Mucosa of stomach (tissue), 1 donor: ENCODE measurements around the gene TENT5C.

Experiments
- H3K27me3 ChIP-seq: one replicate; pipeline ENCODE4 v1.7.0; 2013; ENCODE audit warnings: mild to moderate bottlenecking, low read length; ENCODE audit not compliant: control insufficient read depth, insufficient read depth
- H3K36me3 ChIP-seq: one replicate; pipeline ENCODE4 v1.7.0; 2013; ENCODE audit warnings: low read length; ENCODE audit not compliant: control insufficient read depth, insufficient read depth
- H3K4me1 ChIP-seq: one replicate; pipeline ENCODE4 v1.7.0; 2013; ENCODE audit warnings: mild to moderate bottlenecking, low read length; ENCODE audit not compliant: control insufficient read depth, insufficient read depth
- H3K4me3 ChIP-seq: one replicate; pipeline ENCODE4 v1.7.0; 2013; ENCODE audit warnings: low read length
- H3K9ac ChIP-seq: one replicate; pipeline ENCODE4 v1.7.0; 2013; ENCODE audit warnings: mild to moderate bottlenecking, low read length, moderate library complexity
- H3K9me3 ChIP-seq: one replicate; pipeline ENCODE4 v1.7.0; 2013; ENCODE audit warnings: mild to moderate bottlenecking, low read length, moderate library complexity; ENCODE audit not compliant: control insufficient read depth
- donor health status: Pancreatic carcinoma.

TENT5C gene

DNA sequence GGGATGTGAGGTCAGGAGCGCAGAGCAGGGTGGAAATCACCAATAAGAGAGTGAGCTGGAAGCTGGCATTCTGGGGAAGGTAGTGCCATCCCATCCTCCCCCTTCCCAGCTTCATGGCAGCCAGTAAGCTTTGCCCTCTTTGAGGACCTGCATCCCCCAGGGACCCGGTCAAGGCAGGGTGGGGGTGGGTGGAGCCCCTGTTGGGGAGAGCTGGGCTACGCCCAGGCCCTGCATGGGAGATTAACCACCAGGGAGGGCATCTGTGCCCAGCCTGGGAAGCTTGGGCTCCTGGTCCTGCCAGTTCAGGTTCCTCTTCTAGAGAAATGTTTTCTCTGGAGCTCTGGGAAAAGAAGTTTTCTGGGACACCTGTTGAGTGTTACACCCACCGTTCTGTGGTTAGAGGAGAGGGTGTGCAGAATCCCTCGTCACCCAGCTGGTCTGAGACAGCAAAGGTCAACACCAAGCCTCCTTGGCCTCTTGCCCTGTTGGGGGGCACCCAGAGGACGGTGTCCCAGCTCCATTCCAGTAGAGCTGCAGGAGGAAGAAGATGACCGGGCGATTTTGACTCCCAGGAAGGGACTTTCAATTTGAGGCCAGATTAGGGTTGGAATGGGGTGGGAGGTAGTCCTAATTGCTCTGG, 30.1 kb upstream of the TENT5C start:
- H3K4me3 ChIP-seq: no peak overlapping the region
- H3K9ac ChIP-seq: no peak overlapping the region
- no peaks in the 10 kb centered on the region for H3K36me3 ChIP-seq
- H3K27me3 ChIP-seq: no peaks in the 10 kb centered on the region
- peaks cover 30% of the 10 kb centered on the region for H3K4me1 ChIP-seq
- H3K9me3 ChIP-seq: no peaks in the 10 kb centered on the region

DNA sequence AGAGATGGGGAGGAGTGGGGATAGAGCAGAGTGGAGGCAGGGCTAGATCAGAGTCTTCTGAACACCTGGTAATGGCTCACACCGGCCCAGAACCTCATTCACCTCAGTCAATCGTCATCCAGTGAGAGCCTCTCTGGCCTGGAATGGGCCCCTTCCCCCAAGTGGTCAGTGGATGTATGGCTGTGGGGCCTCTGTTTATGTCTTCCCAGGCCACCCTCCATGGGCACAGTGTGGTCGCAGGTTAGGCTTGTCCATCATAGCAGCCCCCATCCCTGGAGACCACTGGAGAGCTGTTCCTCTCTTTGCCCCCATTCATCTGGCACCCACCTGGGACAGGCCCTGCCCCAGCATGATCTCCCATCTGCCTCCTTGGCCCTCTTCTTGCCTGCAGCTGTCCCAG, 29.6 kb upstream of the TENT5C start:
- Histone ChIP-seq H3K36me3 (no peaks in the 10 kb centered on the region), H3K9ac (no peak overlapping the region), H3K9me3 (no peaks in the 10 kb centered on the region), H3K4me1 (peaks cover 25% of the 10 kb centered on the region), H3K27me3 (no peaks in the 10 kb centered on the region), H3K4me3 (no peak overlapping the region)

DNA sequence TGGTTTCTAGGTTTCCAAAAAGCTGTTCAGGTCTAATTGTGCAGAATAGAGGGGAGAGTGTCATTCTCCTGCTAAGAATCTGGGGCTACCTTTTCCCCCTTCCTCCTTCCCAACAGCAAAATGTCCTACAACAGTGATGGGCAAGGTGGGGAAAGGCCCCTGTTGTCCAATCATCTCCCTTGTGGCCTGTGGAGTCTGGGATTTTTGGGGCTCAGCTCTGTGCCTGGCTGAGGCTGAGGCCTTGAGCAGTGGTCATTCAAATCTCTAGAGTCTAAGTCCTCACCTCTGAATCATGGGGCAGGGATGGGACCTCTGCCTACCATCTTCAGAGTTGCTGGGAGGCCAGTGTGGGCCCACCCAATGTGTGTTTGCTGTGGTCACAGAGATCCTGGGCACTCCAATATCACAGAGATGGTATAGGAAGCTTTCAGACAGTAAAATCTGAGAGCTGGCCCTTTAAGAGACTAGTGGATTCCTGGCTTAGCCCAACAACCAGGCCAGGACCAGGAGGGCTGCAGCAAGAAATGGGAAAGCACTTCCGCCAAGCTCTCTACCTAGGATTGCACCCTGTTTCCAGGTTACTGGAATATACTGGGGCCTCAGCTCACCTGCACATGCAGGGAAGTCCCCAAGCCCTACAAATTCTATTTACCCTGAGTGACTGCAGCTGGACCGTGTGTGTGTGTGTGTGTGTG, 28.5 kb upstream of the TENT5C start:
- no peaks in the 10 kb centered on the region for H3K36me3 ChIP-seq
- H3K9ac ChIP-seq: no peak overlapping the region
- H3K27me3 ChIP-seq: no peaks in the 10 kb centered on the region

DNA sequence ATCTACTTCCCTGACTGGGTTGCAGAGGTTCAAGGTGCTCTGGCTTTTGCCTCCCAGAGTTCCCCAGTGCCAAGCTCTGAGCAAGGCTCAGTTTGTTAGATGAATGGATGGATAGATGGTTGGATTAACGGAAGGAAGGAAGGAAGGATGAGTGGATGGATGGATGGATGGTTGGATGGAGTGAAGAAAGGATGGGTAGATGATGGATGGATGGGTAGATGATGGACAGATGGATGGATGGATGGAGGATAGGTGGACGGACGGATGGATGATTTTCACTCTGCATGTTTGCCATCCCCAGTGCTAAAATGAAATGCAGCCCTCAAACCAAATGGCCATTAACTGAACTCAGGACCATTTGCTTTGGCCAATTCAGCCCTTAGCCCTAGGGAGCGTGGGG, 27.4 kb upstream of the TENT5C start:
- Histone ChIP-seq H3K9me3 (no peaks in the 10 kb centered on the region), H3K4me1 (peaks cover 8% of the 10 kb centered on the region), H3K4me3 (no peak overlapping the region), H3K9ac (no peak overlapping the region), H3K27me3 (no peaks in the 10 kb centered on the region), H3K36me3 (no peaks in the 10 kb centered on the region)

More for the DNA sequence above, 28.5 kb upstream of the TENT5C start:
- H3K4me3 ChIP-seq: no peak overlapping the region
- no peaks in the 10 kb centered on the region for H3K9me3 ChIP-seq
- H3K4me1 ChIP-seq: peaks cover 17% of the 10 kb centered on the region

DNA sequence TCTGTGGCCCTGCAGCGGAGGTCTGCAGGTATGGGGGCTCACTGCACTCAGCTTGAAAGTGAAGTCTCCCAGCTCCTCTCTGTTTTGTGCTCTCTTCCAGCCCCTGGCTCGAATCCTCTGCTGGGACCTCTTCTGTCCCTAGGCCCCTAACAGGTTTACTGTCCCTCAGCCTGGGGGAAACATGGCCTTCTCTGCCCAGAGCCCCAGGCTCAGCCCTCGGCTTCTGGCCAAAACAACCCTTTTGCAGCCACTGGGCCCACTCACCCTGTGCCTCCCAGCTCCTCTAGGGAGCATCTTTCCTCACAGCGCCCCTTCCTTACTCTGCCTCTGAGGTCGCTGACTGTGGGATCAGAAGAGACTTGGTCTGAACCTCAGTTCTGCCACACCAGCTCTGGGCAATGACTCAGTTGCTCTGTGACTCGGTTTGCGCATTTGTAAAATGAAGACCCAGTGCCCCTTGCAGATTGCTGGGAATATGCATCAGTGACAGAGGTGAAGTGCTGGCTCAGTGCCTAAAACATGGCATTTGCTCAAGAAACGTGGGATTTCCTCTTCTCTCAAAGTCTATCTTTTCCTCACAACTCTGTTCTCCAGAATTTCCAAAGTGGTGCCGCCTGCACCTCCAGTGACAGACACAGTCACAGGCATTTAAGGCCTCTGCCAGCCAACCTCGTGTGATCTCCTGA, 26.5 kb upstream of the TENT5C start:
- H3K36me3 ChIP-seq: no peaks in the 10 kb centered on the region
- H3K9me3 ChIP-seq: no peaks in the 10 kb centered on the region
- peaks cover 2% of the 10 kb centered on the region for H3K4me1 ChIP-seq

DNA sequence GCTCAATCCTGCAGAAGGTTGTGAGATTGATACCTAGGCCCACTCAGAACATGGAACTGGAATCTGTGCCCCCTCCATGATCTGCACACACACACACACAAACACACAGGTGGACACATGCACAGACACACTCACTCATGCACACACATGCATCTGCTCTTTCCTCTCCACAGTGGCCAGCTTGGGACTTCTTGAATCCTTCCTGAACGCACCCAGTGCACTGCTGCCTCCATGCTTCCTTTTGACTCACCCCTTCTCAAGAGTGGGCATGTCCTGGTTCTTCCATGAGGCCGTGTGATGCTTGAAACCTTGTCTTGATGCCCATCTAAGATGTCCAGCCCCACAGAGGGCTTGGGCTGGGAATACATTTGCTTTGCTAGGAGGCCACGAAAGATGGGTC, 25.4 kb upstream of the TENT5C start:
- no peak overlapping the region for H3K9ac ChIP-seq
- no peaks in the 10 kb centered on the region for H3K9me3 ChIP-seq
- H3K27me3 ChIP-seq: no peaks in the 10 kb centered on the region
- no peaks in the 10 kb centered on the region for H3K4me1 ChIP-seq
- H3K36me3 ChIP-seq: no peaks in the 10 kb centered on the region
- no peak overlapping the region for H3K4me3 ChIP-seq

More for the DNA sequence above, 26.5 kb upstream of the TENT5C start:
- no peak overlapping the region for H3K4me3 ChIP-seq
- H3K9ac ChIP-seq: no peak overlapping the region
- H3K27me3 ChIP-seq: no peaks in the 10 kb centered on the region

DNA sequence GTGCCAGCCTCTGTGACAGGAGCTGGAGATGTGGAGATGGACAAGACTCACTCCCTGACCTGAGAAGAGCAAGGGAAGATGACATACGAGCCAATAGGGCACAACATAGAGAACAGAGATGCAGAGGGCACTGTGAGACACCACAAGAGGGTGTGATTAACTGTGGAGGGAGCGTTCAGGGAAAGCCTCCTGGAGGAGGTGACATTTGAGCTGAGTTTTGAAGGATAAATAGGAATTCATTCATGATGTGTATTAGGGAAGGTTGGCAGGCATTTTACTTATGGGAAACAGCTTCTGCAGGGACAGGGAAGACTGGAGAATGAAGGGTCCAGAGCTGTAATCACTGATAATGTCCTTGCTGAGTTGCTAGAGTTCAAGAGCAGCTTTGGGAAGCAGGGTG, 25.0 kb upstream of the TENT5C start:
- Histone ChIP-seq H3K9me3 (no peaks in the 10 kb centered on the region), H3K4me1 (no peaks in the 10 kb centered on the region), H3K27me3 (no peaks in the 10 kb centered on the region), H3K36me3 (no peaks in the 10 kb centered on the region), H3K4me3 (no peak overlapping the region), H3K9ac (no peak overlapping the region)

DNA sequence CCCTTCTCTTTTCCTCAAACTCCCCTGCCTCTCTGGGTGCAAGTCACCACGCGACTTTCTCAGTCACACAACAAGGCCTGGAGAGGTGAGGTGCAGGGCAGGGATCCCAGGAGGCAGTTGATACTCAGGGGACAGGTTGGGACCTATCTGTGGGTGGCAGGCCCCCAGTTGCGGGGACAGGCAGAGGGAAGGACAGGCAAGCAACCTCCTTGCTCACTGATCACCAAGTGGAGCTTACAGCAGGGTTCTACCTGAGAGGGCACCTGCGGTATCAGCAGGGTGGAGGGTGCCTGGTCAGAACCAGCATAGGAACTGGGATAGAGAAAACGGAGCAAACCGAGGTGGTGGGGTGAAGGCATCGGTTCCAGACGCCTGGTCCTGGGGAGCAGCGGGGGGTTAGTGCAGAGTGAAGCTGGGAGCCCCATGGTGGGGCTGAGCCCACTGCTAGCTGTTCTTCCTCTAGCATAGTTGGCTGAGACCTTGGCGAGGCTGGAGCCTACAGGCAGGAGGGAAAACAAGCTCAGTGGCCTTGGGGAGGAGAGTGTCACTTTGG, 24.4 kb upstream of the TENT5C start:
- no peaks in the 10 kb centered on the region for H3K9me3 ChIP-seq
- no peak overlapping the region for H3K9ac ChIP-seq
- H3K27me3 ChIP-seq: no peaks in the 10 kb centered on the region
- no peaks in the 10 kb centered on the region for H3K36me3 ChIP-seq
- H3K4me1 ChIP-seq: no peaks in the 10 kb centered on the region
- no peak overlapping the region for H3K4me3 ChIP-seq

DNA sequence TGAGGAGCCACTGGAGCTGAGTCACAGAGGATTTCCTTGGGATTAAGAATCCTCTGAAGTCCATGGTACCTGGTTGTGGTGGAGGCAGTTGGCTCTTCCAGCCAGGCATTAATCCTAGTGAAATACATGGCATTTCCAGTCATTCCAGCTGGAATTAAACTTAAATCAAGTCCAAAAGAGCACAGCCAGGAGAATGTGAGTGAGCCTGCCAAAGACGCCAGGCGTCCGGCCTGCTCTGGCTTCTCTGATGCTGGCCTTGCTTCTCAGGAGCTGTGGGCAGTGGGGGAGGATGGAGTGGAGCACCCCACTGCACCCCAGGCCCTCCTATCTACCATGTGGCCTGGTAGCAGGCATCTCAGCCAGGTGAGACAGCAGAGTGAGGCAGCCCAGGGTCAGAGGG, 23.4 kb upstream of the TENT5C start:
- no peak overlapping the region for H3K4me3 ChIP-seq
- no peaks in the 10 kb centered on the region for H3K4me1 ChIP-seq
- no peak overlapping the region for H3K9ac ChIP-seq
- H3K27me3 ChIP-seq: no peaks in the 10 kb centered on the region
- no peaks in the 10 kb centered on the region for H3K9me3 ChIP-seq
- H3K36me3 ChIP-seq: no peaks in the 10 kb centered on the region

DNA sequence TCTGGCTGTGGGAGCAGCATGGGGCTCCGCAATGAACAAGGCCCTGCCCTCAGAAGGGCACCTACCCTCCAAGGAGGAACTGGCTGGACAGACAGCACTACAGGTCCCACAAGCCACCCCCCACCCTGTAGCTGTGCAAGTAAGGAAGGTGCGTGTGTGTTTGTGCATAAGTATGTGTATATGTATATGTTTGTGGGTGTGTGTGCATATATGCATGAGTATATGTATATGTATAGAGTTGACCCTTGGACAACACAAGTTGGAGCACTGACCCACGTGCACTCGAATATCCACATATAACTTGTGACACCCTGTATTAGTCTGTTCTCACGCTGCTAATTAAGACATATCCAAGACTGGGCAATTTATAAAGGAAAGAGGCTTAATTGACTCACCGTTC, 22.6 kb upstream of the TENT5C start:
- no peak overlapping the region for H3K4me3 ChIP-seq
- H3K4me1 ChIP-seq: no peaks in the 10 kb centered on the region
- H3K27me3 ChIP-seq: no peaks in the 10 kb centered on the region
- H3K36me3 ChIP-seq: no peaks in the 10 kb centered on the region
- H3K9me3 ChIP-seq: no peaks in the 10 kb centered on the region
- H3K9ac ChIP-seq: no peak overlapping the region

DNA sequence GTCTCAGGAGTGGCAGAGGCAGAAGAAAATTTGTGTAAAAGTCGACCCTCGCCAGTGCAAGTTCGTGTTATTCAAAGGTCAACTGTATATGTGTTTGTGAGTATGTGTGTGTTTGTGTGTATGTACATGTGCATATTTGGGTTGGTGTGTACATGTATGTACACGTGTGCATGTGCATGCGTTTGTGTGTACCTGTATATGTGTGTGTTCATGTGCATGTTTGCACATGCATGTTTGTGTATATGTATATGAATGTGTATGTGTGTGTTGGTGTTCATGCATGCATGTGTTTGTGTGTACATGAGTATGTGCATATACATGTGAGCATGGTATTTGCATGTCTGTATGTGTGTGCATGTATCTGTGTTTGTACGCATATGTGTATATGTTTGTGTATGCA, 21.7 kb upstream of the TENT5C start:
- no peaks in the 10 kb centered on the region for H3K36me3 ChIP-seq
- H3K27me3 ChIP-seq: no peaks in the 10 kb centered on the region
- H3K9ac ChIP-seq: no peak overlapping the region
- no peaks in the 10 kb centered on the region for H3K9me3 ChIP-seq
- H3K4me1 ChIP-seq: peaks cover 8% of the 10 kb centered on the region
- no peak overlapping the region for H3K4me3 ChIP-seq

DNA sequence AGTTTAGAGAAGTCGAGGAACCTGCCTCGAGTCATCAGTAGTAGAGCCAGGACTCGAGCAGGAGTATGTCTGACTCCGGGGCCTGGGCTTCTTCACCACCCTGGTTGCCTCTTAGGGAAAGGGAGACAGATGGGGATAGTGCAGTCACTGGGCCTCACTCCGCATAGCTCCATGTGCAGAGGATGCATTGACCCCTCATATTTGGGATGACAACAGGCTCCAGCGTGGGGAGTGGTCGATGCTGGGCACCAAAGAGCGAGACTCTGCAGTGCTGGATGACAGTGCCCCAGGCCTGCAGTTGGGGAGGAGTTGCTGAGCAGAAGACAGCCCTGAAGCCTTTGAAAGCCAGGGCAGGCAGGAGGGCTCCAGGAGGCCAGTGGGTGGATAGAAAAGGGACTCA, 20.8 kb upstream of the TENT5C start:
- H3K4me3 ChIP-seq: no peak overlapping the region
- H3K4me1 ChIP-seq: peaks cover 18% of the 10 kb centered on the region
- no peaks in the 10 kb centered on the region for H3K9me3 ChIP-seq
- H3K27me3 ChIP-seq: no peaks in the 10 kb centered on the region
- no peak overlapping the region for H3K9ac ChIP-seq
- no peaks in the 10 kb centered on the region for H3K36me3 ChIP-seq
